Neuronal stem cell (in vitro differentiated cells): ENCODE measurements around the gene LHFPL2.
A peak's percentile ranks its signal among the peaks of the same experiment; 100 is the strongest.

ENCODE experiments used
- DNase-seq: peaks from one replicate; pipeline ENCODE4 v3.0.0-alpha.2; 2013; ENCODE audit warnings: low spot score
- H2AFZ ChIP-seq: one replicate; pipeline ENCODE4 v1.6.1; 2013; ENCODE audit warnings: mild to moderate bottlenecking, low read length, inconsistent platforms
- H2AK5ac ChIP-seq: 2 replicates; pipeline ENCODE4 v1.6.1; 2013; ENCODE audit warnings: low read depth, mild to moderate bottlenecking, inconsistent platforms, low read length, moderate library complexity, mixed read lengths
- H2BK120ac ChIP-seq: 2 replicates; pipeline ENCODE4 v1.6.1; 2013; ENCODE audit warnings: low read depth, mild to moderate bottlenecking, inconsistent platforms, low read length, moderate library complexity, mixed read lengths
- H2BK12ac ChIP-seq: one replicate; pipeline ENCODE4 v1.6.1; 2013; ENCODE audit warnings: low read length, inconsistent platforms
- H2BK15ac ChIP-seq: 2 replicates; pipeline ENCODE4 v1.6.1; 2013; ENCODE audit warnings: mild to moderate bottlenecking, low read length, inconsistent platforms, mixed read lengths
- H2BK5ac ChIP-seq: one replicate; pipeline ENCODE4 v1.6.1; 2013; ENCODE audit warnings: inconsistent platforms, mild to moderate bottlenecking, low read length, moderate library complexity
- H3K14ac ChIP-seq: one replicate; pipeline ENCODE4 v1.6.1; 2013; ENCODE audit warnings: low read length, inconsistent platforms
- H3K18ac ChIP-seq: 2 replicates; pipeline ENCODE4 v1.6.1; 2013; ENCODE audit warnings: low read length, inconsistent platforms
- H3K23ac ChIP-seq: 2 replicates; pipeline ENCODE4 v1.6.1; 2013; ENCODE audit warnings: low read depth, mild to moderate bottlenecking, mixed read lengths, low read length, inconsistent platforms; ENCODE audit not compliant: poor library complexity
- H3K27ac ChIP-seq: replicated peaks from 3 replicates; pipeline ENCODE4 v1.5.1; 2013; ENCODE audit warnings: low read length, inconsistent platforms
- H3K27me3 ChIP-seq, 3 experiments: 2 replicates each; pipeline ENCODE4 v1.6.1; 2013; ENCODE audit warnings: low read length in 3 of 3, mild to moderate bottlenecking in 2 of 3, inconsistent platforms in 1 of 3, low read depth in 1 of 3, mixed read lengths in 1 of 3, moderate library complexity in 1 of 3; ENCODE audit not compliant: control insufficient read depth in 3 of 3, insufficient read depth in 3 of 3
- H3K36me3 ChIP-seq, 2 donors: replicated peaks in 1 of 2; 2 replicates each; pipeline ENCODE4 v1.6.1; 2013; ENCODE audit warnings: low read length in 2 of 2; ENCODE audit not compliant: control insufficient read depth in 2 of 2, insufficient read depth in 2 of 2
- H3K4ac ChIP-seq: 2 replicates; pipeline ENCODE4 v1.6.1; 2013; ENCODE audit warnings: inconsistent platforms, mild to moderate bottlenecking, low read length, moderate library complexity
- H3K4me1 ChIP-seq, 2 donors: 1 replicate in 1 of 2; 2 replicates in 1 of 2; pipeline ENCODE4 v1.6.1; 2013; ENCODE audit warnings: low read length in 2 of 2, low read depth in 1 of 2; ENCODE audit not compliant: control insufficient read depth in 2 of 2, insufficient read depth in 1 of 2
- H3K4me2 ChIP-seq: one replicate; pipeline ENCODE4 v1.6.1; 2013; ENCODE audit warnings: mild to moderate bottlenecking, low read length, inconsistent platforms; ENCODE audit not compliant: insufficient read depth, poor library complexity, severe bottlenecking
- H3K4me3 ChIP-seq, 2 donors: 2 replicates each; pipeline ENCODE4 v1.5.1; 2013; ENCODE audit warnings: low read length in 2 of 2, mild to moderate bottlenecking in 2 of 2, inconsistent platforms in 1 of 2, moderate library complexity in 1 of 2
- H3K79me1 ChIP-seq: one replicate; pipeline ENCODE4 v1.6.1; 2013; ENCODE audit warnings: low read depth, mild to moderate bottlenecking, inconsistent platforms, low read length, moderate library complexity
- H3K9ac ChIP-seq: one replicate; pipeline ENCODE4 v1.6.1; 2013; ENCODE audit warnings: mild to moderate bottlenecking, low read depth, low read length, inconsistent platforms; ENCODE audit not compliant: poor library complexity
- H3K9me3 ChIP-seq, 2 donors: replicated peaks in 1 of 2; 2 replicates each; pipeline versions ENCODE3 to v1.6.1; 2013; ENCODE audit warnings: low read length in 2 of 2, mild to moderate bottlenecking in 2 of 2, inconsistent platforms in 1 of 2, low read depth in 1 of 2, mixed read lengths in 1 of 2, moderate library complexity in 1 of 2; ENCODE audit not compliant: control insufficient read depth in 2 of 2, insufficient read depth in 1 of 2
- H4K8ac ChIP-seq: one replicate; pipeline ENCODE4 v1.6.1; 2013; ENCODE audit warnings: low read depth, mild to moderate bottlenecking, inconsistent platforms, low read length, moderate library complexity
- H4K91ac ChIP-seq: one replicate; pipeline ENCODE4 v1.6.1; 2013; ENCODE audit warnings: low read length, low read depth, mild to moderate bottlenecking, inconsistent platforms; ENCODE audit not compliant: poor library complexity
- WGBS, 2 donors: extraction: QIAGEN DNeasy Blood & Tissue Kit; methylation state at CpG; one replicate each; pipeline ENCODE4 v1.1.7; 2013; ENCODE audit warnings: missing lambda C conversion rate in 2 of 2, mixed read lengths in 1 of 2; ENCODE audit not compliant: insufficient read length in 2 of 2, insufficient replicate concordance in 1 of 2; ENCODE audit errors: extremely low coverage in 2 of 2; 5-methylcytosine and 5-hydroxymethylcytosine counted together

Gene LHFPL2

GRCh38 chr5:78647838-78648358, 674 bp downstream of the LHFPL2 start:
- H3K27me3 ChIP-seq = no peaks in the 10 kb centered on the region
- H3K36me3 ChIP-seq = peaks cover 0 to 9% of the 10 kb centered on the region in 2 donors
- H3K9me3 ChIP-seq = no peaks in the 10 kb centered on the region
- no peak for DNase-seq
- H4K8ac ChIP-seq = no peak overlapping the region
- peak overlapping the region; percentile 90 for H3K23ac ChIP-seq
- peak overlapping the region; percentile 91 for H3K27ac ChIP-seq
- no peak overlapping the region for H2BK12ac ChIP-seq
- no peak overlapping the region for H2BK15ac ChIP-seq
- peak overlapping the region; percentile 88 for H3K4me2 ChIP-seq
- peak overlapping the region; percentile 57 to 96 for H3K4me3 ChIP-seq
- peak overlapping the region; percentile 29 for H2AK5ac ChIP-seq
- no peak overlapping the region for H3K4ac ChIP-seq
- H3K4me1 ChIP-seq = peaks cover 3 to 11% of the 10 kb centered on the region in 2 donors
- H3K9ac ChIP-seq = peak overlapping the region; percentile 92
- no peak overlapping the region for H4K91ac ChIP-seq
- H3K79me1 ChIP-seq = no peaks in the 10 kb centered on the region
- H2AFZ ChIP-seq = peak overlapping the region; percentile 98
- no CpG with 5 or more reads among the region's 47 CpGs for whole genome bisulfite sequencing, 2 donors
- peak overlapping the region; percentile 58 for H2BK5ac ChIP-seq
- H2BK120ac ChIP-seq = no peak overlapping the region
- H3K14ac ChIP-seq = peak overlapping the region; percentile 92
- H3K18ac ChIP-seq = peak overlapping the region; percentile 95

- peak overlapping the region; percentile 98 for H2AFZ ChIP-seq
- no peak overlapping the region for H3K4ac ChIP-seq
- H4K8ac ChIP-seq = no peak overlapping the region
- H2BK5ac ChIP-seq = no peak overlapping the region
- H3K36me3 ChIP-seq = peaks cover 0 to 9% of the 10 kb centered on the region in 2 donors
- H3K9me3 ChIP-seq = peaks cover 0 to 1% of the 10 kb centered on the region in 2 donors
- no peak overlapping the region for H3K27ac ChIP-seq
- no peaks in the 10 kb centered on the region for H3K79me1 ChIP-seq
- no peak for DNase-seq
- peak overlapping the region; percentile 88 for H3K4me2 ChIP-seq
- H3K14ac ChIP-seq = no peak overlapping the region
- H2AK5ac ChIP-seq = no peak overlapping the region
- no peak overlapping the region for H4K91ac ChIP-seq
- peak overlapping the region; percentile 26 for H3K9ac ChIP-seq
- H2BK120ac ChIP-seq = no peak overlapping the region
- no peaks in the 10 kb centered on the region for H3K27me3 ChIP-seq
- no peak overlapping the region for H3K23ac ChIP-seq
- no peak overlapping the region for H3K18ac ChIP-seq
- H3K4me3 ChIP-seq = peak overlapping the region; percentile 57 to 96
- WGBS, 2 donors = no CpG with 5 or more reads among the region's 17 CpGs
- H2BK12ac ChIP-seq = no peak overlapping the region
- H2BK15ac ChIP-seq = no peak overlapping the region
- H3K4me1 ChIP-seq = peaks cover 3 to 11% of the 10 kb centered on the region in 2 donors
Measured at GRCh38 chr5:78647351-78647818, 1.2 kb downstream of the LHFPL2 start.

GRCh38 chr5:78644741-78645300, 3.8 kb downstream of the LHFPL2 start:
- Histone ChIP-seq H3K4me3 (no peak overlapping the region), H3K36me3 (peaks cover 0 to 9% of the 10 kb centered on the region in 2 donors), H2BK5ac (no peak overlapping the region), H3K4me1 (peaks cover 11 to 23% of the 10 kb centered on the region in 2 donors), H2BK15ac (no peak overlapping the region), H3K18ac (no peak overlapping the region), H2BK120ac (no peak overlapping the region), H4K91ac (no peak overlapping the region), H2AFZ (no peak overlapping the region), H3K4ac (no peak overlapping the region), H4K8ac (no peak overlapping the region), H3K9ac (no peak overlapping the region), H3K14ac (no peak overlapping the region), H3K79me1 (no peaks in the 10 kb centered on the region), H2BK12ac (no peak overlapping the region), H3K9me3 (peaks cover 0 to 1% of the 10 kb centered on the region in 2 donors), H3K27me3 (no peaks in the 10 kb centered on the region), H3K23ac (no peak overlapping the region), H3K4me2 (no peak overlapping the region), H3K27ac (no peak overlapping the region), H2AK5ac (no peak overlapping the region)
- no peak for DNase-seq
- WGBS, 2 donors = no CpG with 5 or more reads among the region's 2 CpGs

- Histone ChIP-seq H2AK5ac (no peak overlapping the region), H2BK120ac (no peak overlapping the region), H3K4ac (no peak overlapping the region), H3K9me3 (peaks cover 0 to 1% of the 10 kb centered on the region in 2 donors), H2BK15ac (no peak overlapping the region), H2AFZ (no peak overlapping the region), H3K27me3 (no peaks in the 10 kb centered on the region), H3K9ac (no peak overlapping the region), H3K4me2 (no peak overlapping the region), H3K79me1 (no peaks in the 10 kb centered on the region), H3K4me1 (peaks cover 11 to 30% of the 10 kb centered on the region in 2 donors), H3K27ac (no peak overlapping the region), H4K91ac (no peak overlapping the region), H3K36me3 (peaks cover 0 to 9% of the 10 kb centered on the region in 2 donors), H2BK12ac (no peak overlapping the region), H2BK5ac (no peak overlapping the region), H3K14ac (no peak overlapping the region), H3K4me3 (no peak overlapping the region), H3K18ac (no peak overlapping the region), H4K8ac (no peak overlapping the region), H3K23ac (no peak overlapping the region)
- no peak for DNase-seq
- WGBS, 2 donors = no CpG with 5 or more reads among the region's 3 CpGs
Measured at GRCh38 chr5:78644129-78644528, 4.4 kb downstream of the LHFPL2 start.
